Adrenal gland (tissue), 5 donors: ENCODE measurements around the gene ITGA3.

ENCODE experiments used
- POLR2A ChIP-seq, 2 donors: fragments of 450-650 bp; IDR thresholded peaks; one replicate each; pipeline ENCODE4 v1.6.1; 2017; ENCODE audit warnings: antibody characterized with exemption in 2 of 2, mild to moderate bottlenecking in 2 of 2, moderate library complexity in 1 of 2
- TF ChIP-seq, protein P1 (sequence below), 6 experiments: fragments of 450-650 bp in 4 of 6; fragments of 200-600 bp in 2 of 6; sonication (generic) in 1 of 6; IDR thresholded peaks; 1 replicate in 5 of 6; 2 replicates in 1 of 6; pipeline versions ENCODE4 v1.5.1 to v1.8.0; 2016 to 2021; ENCODE audit warnings: antibody characterized with exemption in 6 of 6, mild to moderate bottlenecking in 2 of 6, moderate library complexity in 1 of 6
- donor health status: DM: no; HTN: no; CAD: no.

DNA sequence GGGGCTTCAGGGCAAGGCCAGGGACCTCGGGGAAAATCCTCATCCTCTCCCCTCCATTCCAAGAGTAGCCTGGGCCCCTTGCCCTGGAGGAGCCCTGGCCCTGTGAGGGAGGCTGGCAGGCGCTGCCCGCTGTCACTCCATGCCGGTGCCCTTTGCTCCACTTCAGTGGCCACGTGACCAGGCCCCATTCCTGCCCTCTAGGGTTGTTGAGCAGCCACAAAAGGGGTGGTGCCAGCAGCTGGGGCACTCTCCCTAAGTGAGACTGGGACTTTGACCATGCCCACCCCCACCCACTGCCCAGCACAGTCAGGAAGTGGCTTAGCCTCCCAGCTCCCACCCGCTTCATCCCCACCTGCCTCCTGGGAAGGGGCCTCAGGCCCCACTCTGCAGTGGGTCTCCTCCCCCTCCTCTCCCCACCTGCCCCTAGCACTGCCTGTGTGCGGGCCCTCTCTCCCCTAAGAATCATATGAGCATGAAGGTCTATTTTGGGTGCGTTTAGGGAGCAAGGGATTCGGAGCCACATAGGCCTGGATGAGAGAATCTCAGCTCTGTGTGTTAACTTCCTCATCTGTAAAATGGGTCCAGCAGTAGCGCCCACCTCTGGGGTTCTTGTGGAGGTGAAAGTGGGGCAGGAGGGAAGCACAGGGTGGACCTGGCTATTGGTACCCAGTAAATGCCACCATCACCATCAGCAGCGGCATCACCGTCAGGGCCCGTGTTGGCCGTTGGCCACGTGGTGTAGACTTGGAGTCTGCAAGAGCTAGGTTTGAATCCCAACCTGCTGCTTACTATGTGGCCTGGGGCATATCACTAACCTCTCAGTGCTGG, 46.5 kb downstream of the ITGA3 start:
- TF ChIP-seq, protein P1, sequence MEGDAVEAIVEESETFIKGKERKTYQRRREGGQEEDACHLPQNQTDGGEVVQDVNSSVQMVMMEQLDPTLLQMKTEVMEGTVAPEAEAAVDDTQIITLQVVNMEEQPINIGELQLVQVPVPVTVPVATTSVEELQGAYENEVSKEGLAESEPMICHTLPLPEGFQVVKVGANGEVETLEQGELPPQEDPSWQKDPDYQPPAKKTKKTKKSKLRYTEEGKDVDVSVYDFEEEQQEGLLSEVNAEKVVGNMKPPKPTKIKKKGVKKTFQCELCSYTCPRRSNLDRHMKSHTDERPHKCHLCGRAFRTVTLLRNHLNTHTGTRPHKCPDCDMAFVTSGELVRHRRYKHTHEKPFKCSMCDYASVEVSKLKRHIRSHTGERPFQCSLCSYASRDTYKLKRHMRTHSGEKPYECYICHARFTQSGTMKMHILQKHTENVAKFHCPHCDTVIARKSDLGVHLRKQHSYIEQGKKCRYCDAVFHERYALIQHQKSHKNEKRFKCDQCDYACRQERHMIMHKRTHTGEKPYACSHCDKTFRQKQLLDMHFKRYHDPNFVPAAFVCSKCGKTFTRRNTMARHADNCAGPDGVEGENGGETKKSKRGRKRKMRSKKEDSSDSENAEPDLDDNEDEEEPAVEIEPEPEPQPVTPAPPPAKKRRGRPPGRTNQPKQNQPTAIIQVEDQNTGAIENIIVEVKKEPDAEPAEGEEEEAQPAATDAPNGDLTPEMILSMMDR (IDR thresholded peaks at IDR 0.05) = no peak
- peak in 1 of 2 donors; percentile 34 for TF ChIP-seq POLR2A (IDR thresholded peaks at IDR 0.05)
